ENCODE data around the gene RNF157. TPM values are rescaled to one million over a fixed set of nuclear protein-coding genes. Genes with fewer than 3 reads are reported as not detected.

Gene RNF157
- total and polyA plus RNA-seq, 10 of the 15 experiments (the other 5 are each of a cell fraction or from before 2014, with no cell fraction given): 1.4 to 15.9 (median 9.6) TPM

DNA sequence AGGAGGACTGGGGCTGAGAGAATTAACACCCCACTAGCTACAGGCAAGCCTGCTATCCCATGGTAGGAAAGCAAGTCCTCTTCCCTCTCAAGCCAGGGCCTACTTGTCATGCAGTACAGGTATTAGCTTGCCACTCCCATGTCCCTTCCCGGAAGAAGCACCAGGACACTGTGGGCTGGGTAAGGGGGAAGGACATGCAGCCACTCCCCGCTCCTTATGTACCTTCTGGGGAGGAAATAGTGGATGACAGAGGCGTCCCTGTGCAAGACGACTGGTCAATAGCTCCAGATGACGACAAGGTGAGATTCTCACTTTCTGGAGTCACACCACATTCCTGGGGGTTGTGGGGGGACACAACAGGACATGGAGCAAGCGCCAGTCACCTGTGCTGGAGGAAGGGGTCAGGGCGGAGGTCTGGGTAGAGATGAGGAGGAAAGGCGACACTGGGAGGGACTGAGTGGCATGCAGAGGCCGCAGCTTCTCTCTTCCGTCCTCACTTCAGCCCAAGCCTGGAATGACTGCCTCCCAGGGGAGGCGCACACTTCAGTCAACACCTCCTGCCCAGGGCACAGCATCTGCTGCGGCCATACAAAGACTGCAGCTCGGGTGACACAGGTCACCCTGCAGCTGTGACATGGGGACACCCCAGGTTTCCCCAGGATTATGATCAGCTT lies 84.2 kb downstream of the RNF157 start:
- H3K36me3 ChIP-seq (ENCODE audit: control insufficient read depth in 2 of 2, insufficient read depth in 2 of 2, low read length in 1 of 2): no peaks in the 10 kb centered on the region
- CTCF ChIA-PET: interaction anchor here (0.6 to 1.1 kb wide), 2 partner anchors 21 to 150 kb away, joined by 3 to 4 read pairs; no protein-coding TSS in a partner anchor
- no TSS peak for BruUV-seq (replicated peaks)
- H3K27me3 ChIP-seq (replicated peaks in 1 of 2; ENCODE audit: control insufficient read depth in 2 of 2, insufficient read depth in 2 of 2, low read length in 1 of 2): no peaks in the 10 kb centered on the region
- DNase-seq (ENCODE audit: low read depth, low spot score) (no peak), FAIRE-seq (no peak), ATAC-seq (no peak)
- no peaks in the 10 kb centered on the region for H3K9me3 ChIP-seq (replicated peaks; ENCODE audit: control insufficient read depth, insufficient read depth, low read length)
- no peaks in the 10 kb centered on the region for H3K4me1 ChIP-seq (ENCODE audit: control insufficient read depth, insufficient read depth, low read length)
- H4K20me1 ChIP-seq (ENCODE audit: control insufficient read depth, insufficient read depth): no peaks in the 10 kb centered on the region
- in situ Hi-C loops (cut with MboI): no loop called here
- no peak overlapping the region for H3K9ac ChIP-seq (ENCODE audit: control insufficient read depth, insufficient read depth, low read length)
- no peaks in the 10 kb centered on the region for H3K79me2 ChIP-seq (ENCODE audit: control insufficient read depth, insufficient read depth, low read length)
- intact Hi-C loops (cut with micrococcal nuclease; ENCODE audit: unreplicated experiment): no loop called here
- TF ChIP-seq NFYA (IDR thresholded peaks at IDR 0.05; ENCODE audit: borderline replicate concordance, low read depth, low read length) (no peak), RFX5 (IDR thresholded peaks at IDR 0.05; ENCODE audit: low read depth, low read length) (no peak), ASH2L (IDR thresholded peaks at IDR 0.05; ENCODE audit: borderline replicate concordance, low read depth) (no peak), POLR2AphosphoS5 (IDR thresholded peaks at IDR 0.05; ENCODE audit: low read length) (no peak), TBL1XR1 (IDR thresholded peaks at IDR 0.05; ENCODE audit: low read depth, low read length) (no peak), POLR2A (IDR thresholded peaks at IDR 0.05; ENCODE audit: low read depth, low read length) (no peak), SREBF1 (IDR thresholded peaks at IDR 0.05; ENCODE audit: low read length) (no peak), ZZZ3 (IDR thresholded peaks at IDR 0.05; ENCODE audit: control insufficient read depth, insufficient read length, low read depth) (no peak), JUNB (IDR thresholded peaks at IDR 0.05) (no peak), PAX8 (IDR thresholded peaks at IDR 0.05) (no peak), ZSCAN29 (IDR thresholded peaks at IDR 0.05) (no peak)
- TF ChIP-seq, protein P1, sequence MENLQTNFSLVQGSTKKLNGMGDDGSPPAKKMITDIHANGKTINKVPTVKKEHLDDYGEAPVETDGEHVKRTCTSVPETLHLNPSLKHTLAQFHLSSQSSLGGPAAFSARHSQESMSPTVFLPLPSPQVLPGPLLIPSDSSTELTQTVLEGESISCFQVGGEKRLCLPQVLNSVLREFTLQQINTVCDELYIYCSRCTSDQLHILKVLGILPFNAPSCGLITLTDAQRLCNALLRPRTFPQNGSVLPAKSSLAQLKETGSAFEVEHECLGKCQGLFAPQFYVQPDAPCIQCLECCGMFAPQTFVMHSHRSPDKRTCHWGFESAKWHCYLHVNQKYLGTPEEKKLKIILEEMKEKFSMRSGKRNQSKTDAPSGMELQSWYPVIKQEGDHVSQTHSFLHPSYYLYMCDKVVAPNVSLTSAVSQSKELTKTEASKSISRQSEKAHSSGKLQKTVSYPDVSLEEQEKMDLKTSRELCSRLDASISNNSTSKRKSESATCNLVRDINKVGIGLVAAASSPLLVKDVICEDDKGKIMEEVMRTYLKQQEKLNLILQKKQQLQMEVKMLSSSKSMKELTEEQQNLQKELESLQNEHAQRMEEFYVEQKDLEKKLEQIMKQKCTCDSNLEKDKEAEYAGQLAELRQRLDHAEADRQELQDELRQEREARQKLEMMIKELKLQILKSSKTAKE (IDR thresholded peaks at IDR 0.05; ENCODE audit: low read depth, poor library complexity, severe bottlenecking): no peak
- H3K27ac ChIP-seq (ENCODE audit: control insufficient read depth, insufficient read depth): no peak overlapping the region
- SMC1A ChIA-PET (ENCODE audit: uncharacterized antibody, unreplicated experiment): interaction anchor here (0.7 kb wide), 1 partner anchor 27 kb away, joined by 3 read pairs; no protein-coding TSS in a partner anchor
- WGBS (ENCODE audit: insufficient coverage, insufficient replicate concordance, low lambda C conversion rate, missing lambda C conversion rate): 82% methylated on average over 13 of the region's 13 CpGs
- no peak overlapping the region for H3K4me2 ChIP-seq (ENCODE audit: control insufficient read depth, insufficient read depth)
- H3K4me3 ChIP-seq: no peak overlapping the region
- RAD21 ChIA-PET (ENCODE audit: unreplicated experiment): interaction anchor here (0.9 kb wide), 1 partner anchor 124 kb away, joined by 3 read pairs; no protein-coding TSS in a partner anchor
- POLR2A ChIA-PET: no interaction called here
- no peak overlapping the region for H2AFZ ChIP-seq (ENCODE audit: control insufficient read depth, low read depth, low read length)

Data from GM12878 (cell line).